K562 (cell line): ENCODE measurements around the gene RIPOR2. TPM values are rescaled to one million over a fixed set of nuclear protein-coding genes. Genes with fewer than 3 reads are reported as not detected.

Experiments used
- CEBPB ChIP-seq: fragments of 450-650 bp; IDR thresholded peaks from 2 replicates; pipeline ENCODE4 v1.6.1; 2016; ENCODE audit warnings: missing genetic modification characterization, missing compliant biosample characterization
- FOXA3 ChIP-seq, 2 experiments: fragments of 450-650 bp in 1 of 2; sonication (generic) in 1 of 2; formaldehyde crosslinking; IDR thresholded peaks in 1 of 2; conservative IDR thresholded peaks in 1 of 2; 2 replicates each; pipeline versions ENCODE4 v1.4.0 to v1.8.0; 2020 to 2022; ENCODE audit warnings: mild to moderate bottlenecking in 2 of 2, missing genetic modification reagents in 1 of 2
- MEF2A ChIP-seq: IDR thresholded peaks from 2 replicates; pipeline ENCODE4 v1.6.1; 2011; ENCODE audit warnings: low read depth, mild to moderate bottlenecking, low read length, moderate library complexity; ENCODE audit not compliant: control insufficient read depth
- polyA plus RNA-seq, 8 experiments: library from polyadenylated mRNA; depleted of rRNA in 4 of 8; stranded (reverse) in 5 of 8; unstranded in 3 of 8; fragments of >200 nt; fragmentation: Nextera tagmentation in 2 of 8; fragmentation: Illumina TruSeq in 1 of 8; extraction: Ambion mirVana in 2 of 8; extraction: Trizol in 1 of 8; gene quantifications; 2 replicates each; pipeline versions ENCODE4 v1.2.1 to v1.2.3, GENCODE V29; 2011 to 2014; ENCODE audit warnings: inconsistent platforms in 1 of 8, missing spikeins in 1 of 8
- total RNA-seq, 7 experiments: library from RNA; depleted of rRNA in 6 of 7; stranded (reverse); fragments of >200 nt in 6 of 7; fragmentation: Illumina TruSeq in 2 of 7; extraction: Trizol in 2 of 7; gene quantifications; 2 replicates each; pipeline versions ENCODE4 v1.2.1 to v1.2.3, GENCODE V29; 2011 to 2021; ENCODE audit warnings: low replicate concordance in 1 of 7
- TF ChIP-seq, protein P1 (sequence below): fragments of 450-650 bp; IDR thresholded peaks from 2 replicates; pipeline ENCODE4 v1.7.1; 2018; ENCODE audit warnings: mild to moderate bottlenecking, low read depth; ENCODE audit not compliant: partially characterized antibody
- TF ChIP-seq, protein P2 (sequence below), 2 experiments: fragments of 450-650 bp in 1 of 2; sonication (generic) in 1 of 2; formaldehyde crosslinking in 1 of 2; IDR thresholded peaks in 1 of 2; conservative IDR thresholded peaks in 1 of 2; 2 replicates each; pipeline versions ENCODE4 v1.6.1 to v1.8.1; 2016 to 2023; ENCODE audit warnings: mild to moderate bottlenecking in 2 of 2, moderate library complexity in 2 of 2, inconsistent platforms in 1 of 2, missing genetic modification reagents in 1 of 2
- TF ChIP-seq, protein P3 (sequence below): fragments of 450-650 bp; formaldehyde crosslinking; conservative IDR thresholded peaks from 2 replicates; pipeline ENCODE4 v1.4.0; 2022; ENCODE audit warnings: mild to moderate bottlenecking, missing genetic modification characterization

The RIPOR2 gene
- total and polyA plus RNA-seq, 9 of the 15 experiments (the other 6 are each of a cell fraction or from before 2014, with no cell fraction given), result 0.04 to 1.0 (median 0.47) TPM; not detected in 2

DNA sequence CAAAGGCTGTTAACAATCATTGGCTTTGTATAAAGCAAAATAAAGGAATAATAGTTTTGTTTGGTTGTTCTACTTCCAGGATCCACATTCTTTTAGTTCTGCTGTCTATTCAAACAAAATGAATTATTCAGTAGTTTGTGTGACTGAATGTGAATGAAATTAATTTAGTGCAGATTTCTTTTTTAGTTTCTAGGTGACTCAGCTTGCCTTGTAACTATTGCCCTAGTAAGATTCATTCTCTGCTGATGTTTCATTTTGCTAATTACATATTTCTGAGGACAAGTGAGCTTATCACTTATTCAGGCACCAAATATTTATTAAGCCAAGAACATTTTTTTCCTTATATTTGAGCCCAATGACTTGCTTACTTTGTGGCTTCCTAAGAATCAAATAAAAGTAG lies 46.5 kb upstream of the RIPOR2 start (continued):
- TF ChIP-seq, protein P1, sequence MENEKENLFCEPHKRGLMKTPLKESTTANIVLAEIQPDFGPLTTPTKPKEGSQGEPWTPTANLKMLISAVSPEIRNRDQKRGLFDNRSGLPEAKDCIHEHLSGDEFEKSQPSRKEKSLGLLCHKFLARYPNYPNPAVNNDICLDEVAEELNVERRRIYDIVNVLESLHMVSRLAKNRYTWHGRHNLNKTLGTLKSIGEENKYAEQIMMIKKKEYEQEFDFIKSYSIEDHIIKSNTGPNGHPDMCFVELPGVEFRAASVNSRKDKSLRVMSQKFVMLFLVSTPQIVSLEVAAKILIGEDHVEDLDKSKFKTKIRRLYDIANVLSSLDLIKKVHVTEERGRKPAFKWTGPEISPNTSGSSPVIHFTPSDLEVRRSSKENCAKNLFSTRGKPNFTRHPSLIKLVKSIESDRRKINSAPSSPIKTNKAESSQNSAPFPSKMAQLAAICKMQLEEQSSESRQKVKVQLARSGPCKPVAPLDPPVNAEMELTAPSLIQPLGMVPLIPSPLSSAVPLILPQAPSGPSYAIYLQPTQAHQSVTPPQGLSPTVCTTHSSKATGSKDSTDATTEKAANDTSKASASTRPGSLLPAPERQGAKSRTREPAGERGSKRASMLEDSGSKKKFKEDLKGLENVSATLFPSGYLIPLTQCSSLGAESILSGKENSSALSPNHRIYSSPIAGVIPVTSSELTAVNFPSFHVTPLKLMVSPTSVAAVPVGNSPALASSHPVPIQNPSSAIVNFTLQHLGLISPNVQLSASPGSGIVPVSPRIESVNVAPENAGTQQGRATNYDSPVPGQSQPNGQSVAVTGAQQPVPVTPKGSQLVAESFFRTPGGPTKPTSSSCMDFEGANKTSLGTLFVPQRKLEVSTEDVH, result no peak
- TF ChIP-seq, protein P2, sequence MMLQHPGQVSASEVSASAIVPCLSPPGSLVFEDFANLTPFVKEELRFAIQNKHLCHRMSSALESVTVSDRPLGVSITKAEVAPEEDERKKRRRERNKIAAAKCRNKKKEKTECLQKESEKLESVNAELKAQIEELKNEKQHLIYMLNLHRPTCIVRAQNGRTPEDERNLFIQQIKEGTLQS (IDR thresholded peaks at IDR 0.05), result no peak
- TF ChIP-seq, protein P2 (CRISPR knock-in tag; conservative IDR thresholded peaks at IDR 0.05), result no peak
- TF ChIP-seq, protein P3, sequence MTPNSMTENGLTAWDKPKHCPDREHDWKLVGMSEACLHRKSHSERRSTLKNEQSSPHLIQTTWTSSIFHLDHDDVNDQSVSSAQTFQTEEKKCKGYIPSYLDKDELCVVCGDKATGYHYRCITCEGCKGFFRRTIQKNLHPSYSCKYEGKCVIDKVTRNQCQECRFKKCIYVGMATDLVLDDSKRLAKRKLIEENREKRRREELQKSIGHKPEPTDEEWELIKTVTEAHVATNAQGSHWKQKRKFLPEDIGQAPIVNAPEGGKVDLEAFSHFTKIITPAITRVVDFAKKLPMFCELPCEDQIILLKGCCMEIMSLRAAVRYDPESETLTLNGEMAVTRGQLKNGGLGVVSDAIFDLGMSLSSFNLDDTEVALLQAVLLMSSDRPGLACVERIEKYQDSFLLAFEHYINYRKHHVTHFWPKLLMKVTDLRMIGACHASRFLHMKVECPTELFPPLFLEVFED (CRISPR knock-in tag), result no peak
- no peak for TF ChIP-seq FOXA3 (CRISPR knock-in tag; conservative IDR thresholded peaks at IDR 0.05 in 1 of 2, IDR thresholded peaks at IDR 0.05 in 1 of 2)
- TF ChIP-seq MEF2A, result no peak
- TF ChIP-seq CEBPB (tag), result no peak
